Glutamatergic neuron (in vitro differentiated cells): ENCODE measurements around the gene PSMA2. TPM values are rescaled to one million over a fixed set of nuclear protein-coding genes. Genes with fewer than 3 reads are reported as not detected.
A peak's percentile ranks its signal among the peaks of the same experiment; 100 is the strongest.

Source experiments
- DNase-seq: peaks from one replicate; pipeline ENCODE4 v3.0.0; 2022
- H3K27ac Mint-ChIP-seq: one replicate; pipeline ENCODE4 v1.8.0; 2020; ENCODE audit warnings: mild to moderate bottlenecking, mixed read lengths, inconsistent platforms; ENCODE audit not compliant: unreplicated experiment
- H3K27me3 Mint-ChIP-seq: one replicate; pipeline ENCODE4 v1.8.0; 2020; ENCODE audit warnings: mild to moderate bottlenecking, moderate library complexity, mixed read lengths, inconsistent platforms; ENCODE audit not compliant: unreplicated experiment
- H3K36me3 Mint-ChIP-seq: one replicate; pipeline ENCODE4 v1.8.0; 2020; ENCODE audit warnings: mild to moderate bottlenecking, mixed read lengths, inconsistent platforms; ENCODE audit not compliant: unreplicated experiment
- H3K4me1 Mint-ChIP-seq: one replicate; pipeline ENCODE4 v1.8.0; 2020; ENCODE audit warnings: mild to moderate bottlenecking, low read depth, mixed read lengths, inconsistent platforms; ENCODE audit not compliant: unreplicated experiment
- H3K4me3 Mint-ChIP-seq: one replicate; pipeline ENCODE4 v1.8.0; 2020; ENCODE audit warnings: mild to moderate bottlenecking, mixed read lengths, inconsistent platforms; ENCODE audit not compliant: unreplicated experiment
- H3K9me3 Mint-ChIP-seq: one replicate; pipeline ENCODE4 v1.8.0; 2020; ENCODE audit warnings: mild to moderate bottlenecking, moderate library complexity, mixed read lengths, inconsistent platforms; ENCODE audit not compliant: unreplicated experiment
- long read RNA-seq: library from polyadenylated mRNA; unstranded; transcript quantifications from one replicate; pipeline ENCODE4 v2.0.0, GENCODE V29; 2020; ENCODE audit not compliant: unreplicated experiment
- total RNA-seq: library from RNA; stranded (reverse); fragmentation: NEBNext Ultra II Directional; extraction: Animal tissue kit (Norgen Biotek cat#: 25700); gene quantifications from one replicate; pipeline ENCODE4 v1.2.1, GENCODE V29; 2021; ENCODE audit not compliant: unreplicated experiment
- TF ChIP-seq, protein P1 (sequence below): fragments of 200-600 bp; sonication (generic); IDR thresholded peaks from one replicate; pipeline ENCODE4 v1.5.0; 2021; ENCODE audit not compliant: partially characterized antibody, unreplicated experiment

Gene PSMA2
- 78.4 TPM for total RNA-seq
- long read RNA-seq, transcript PSMA2-201 (8 exons, 1,487 nt): major isoform, 170 of 173 reads
- long read RNA-seq, partial matches to known transcripts: 3 of 173 reads
- long read RNA-seq, other reads (novel, unspliced or antisense): 0 of 173 reads

GRCh38 chr7:42931834-42932651 lies at the start of gene PSMA2, which contains the start of gene MRPL32:
PSMA2 (minus strand) TSS chr7:42932174; CDS start chr7:42932158, 16 bp downstream.
MRPL32 (plus strand) TSS chr7:42932376; CDS start chr7:42932387, 11 bp downstream.
- H3K9me3 Mint-ChIP-seq: peaks cover 3% of the 10 kb centered on the region
- TF ChIP-seq, protein P1, sequence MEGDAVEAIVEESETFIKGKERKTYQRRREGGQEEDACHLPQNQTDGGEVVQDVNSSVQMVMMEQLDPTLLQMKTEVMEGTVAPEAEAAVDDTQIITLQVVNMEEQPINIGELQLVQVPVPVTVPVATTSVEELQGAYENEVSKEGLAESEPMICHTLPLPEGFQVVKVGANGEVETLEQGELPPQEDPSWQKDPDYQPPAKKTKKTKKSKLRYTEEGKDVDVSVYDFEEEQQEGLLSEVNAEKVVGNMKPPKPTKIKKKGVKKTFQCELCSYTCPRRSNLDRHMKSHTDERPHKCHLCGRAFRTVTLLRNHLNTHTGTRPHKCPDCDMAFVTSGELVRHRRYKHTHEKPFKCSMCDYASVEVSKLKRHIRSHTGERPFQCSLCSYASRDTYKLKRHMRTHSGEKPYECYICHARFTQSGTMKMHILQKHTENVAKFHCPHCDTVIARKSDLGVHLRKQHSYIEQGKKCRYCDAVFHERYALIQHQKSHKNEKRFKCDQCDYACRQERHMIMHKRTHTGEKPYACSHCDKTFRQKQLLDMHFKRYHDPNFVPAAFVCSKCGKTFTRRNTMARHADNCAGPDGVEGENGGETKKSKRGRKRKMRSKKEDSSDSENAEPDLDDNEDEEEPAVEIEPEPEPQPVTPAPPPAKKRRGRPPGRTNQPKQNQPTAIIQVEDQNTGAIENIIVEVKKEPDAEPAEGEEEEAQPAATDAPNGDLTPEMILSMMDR: no peak
- H3K27ac Mint-ChIP-seq: peak within 1 kb of the TSS; percentile 97
- H3K4me1 Mint-ChIP-seq: no peaks in the 10 kb centered on the region
- H3K27me3 Mint-ChIP-seq: peaks cover 8% of the 10 kb centered on the region
- DNase-seq: peak; percentile 91
- no peaks in the 10 kb centered on the region for H3K36me3 Mint-ChIP-seq
- H3K4me3 Mint-ChIP-seq: peak within 1 kb of the TSS; percentile 100

DNA sequence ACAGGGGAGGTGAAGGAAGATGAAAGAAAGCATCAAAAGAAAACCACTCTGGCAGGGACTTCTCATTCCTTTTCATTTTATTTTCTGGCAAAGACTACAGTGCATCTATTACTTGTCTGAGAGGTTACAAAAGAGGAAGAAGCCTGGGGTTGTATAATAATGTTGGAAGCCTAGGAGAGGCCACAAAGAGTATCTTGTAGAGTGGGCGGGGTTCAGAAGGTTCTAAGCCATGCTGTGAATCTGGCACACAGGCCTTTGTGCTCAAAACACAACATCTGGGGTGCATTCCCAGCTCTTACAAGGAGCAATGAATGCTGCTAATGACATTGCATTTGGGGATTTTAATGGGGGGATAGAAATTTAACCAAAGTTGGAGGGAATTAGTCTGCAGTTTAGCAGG lies 49.6 kb upstream of the PSMA2 start:
- Mint-ChIP-seq H3K27me3 (no peaks in the 10 kb centered on the region), H3K27ac (no peak overlapping the region), H3K9me3 (no peaks in the 10 kb centered on the region), H3K4me3 (no peak overlapping the region), H3K36me3 (peaks cover 8% of the 10 kb centered on the region), H3K4me1 (no peaks in the 10 kb centered on the region)
- TF ChIP-seq, protein P1: no peak
- DNase-seq: no peak

GRCh38 chr7:42980514-42980913 lies 48.5 kb upstream of the PSMA2 start:
- Mint-ChIP-seq H3K4me1 (no peaks in the 10 kb centered on the region), H3K4me3 (no peak overlapping the region), H3K27me3 (no peaks in the 10 kb centered on the region), H3K36me3 (peaks cover 7% of the 10 kb centered on the region), H3K9me3 (no peaks in the 10 kb centered on the region), H3K27ac (no peak overlapping the region)
- no peak for DNase-seq
- TF ChIP-seq, protein P1: no peak

GRCh38 chr7:42980084-42980483 lies 48.1 kb upstream of the PSMA2 start:
- Mint-ChIP-seq H3K4me1 (no peaks in the 10 kb centered on the region), H3K27me3 (peaks cover 1% of the 10 kb centered on the region), H3K36me3 (peaks cover 7% of the 10 kb centered on the region), H3K4me3 (no peak overlapping the region), H3K27ac (no peak overlapping the region), H3K9me3 (no peaks in the 10 kb centered on the region)
- TF ChIP-seq, protein P1: no peak
- DNase-seq: no peak

GRCh38 chr7:42978496-42978895 lies 46.5 kb upstream of the PSMA2 start:
- Mint-ChIP-seq H3K36me3 (peaks cover 1% of the 10 kb centered on the region), H3K9me3 (no peaks in the 10 kb centered on the region), H3K27ac (no peak overlapping the region), H3K27me3 (peaks cover 3% of the 10 kb centered on the region), H3K4me1 (no peaks in the 10 kb centered on the region), H3K4me3 (no peak overlapping the region)
- no peak for DNase-seq
- TF ChIP-seq, protein P1: no peak
